PFSK-1 (cell line): Measurements from ENCODE around the gene SGPL1.

ENCODE experiments used
- POLR2AphosphoS5 ChIP-seq: IDR thresholded peaks from 2 replicates; pipeline ENCODE4 v1.6.1; 2012; ENCODE audit warnings: low read depth, mild to moderate bottlenecking, control low read depth, low read length, moderate library complexity
- SIN3A ChIP-seq: IDR thresholded peaks from 2 replicates; pipeline ENCODE4 v1.6.1; 2012; ENCODE audit warnings: mild to moderate bottlenecking, low read length, moderate library complexity, borderline replicate concordance; ENCODE audit not compliant: insufficient read depth

DNA sequence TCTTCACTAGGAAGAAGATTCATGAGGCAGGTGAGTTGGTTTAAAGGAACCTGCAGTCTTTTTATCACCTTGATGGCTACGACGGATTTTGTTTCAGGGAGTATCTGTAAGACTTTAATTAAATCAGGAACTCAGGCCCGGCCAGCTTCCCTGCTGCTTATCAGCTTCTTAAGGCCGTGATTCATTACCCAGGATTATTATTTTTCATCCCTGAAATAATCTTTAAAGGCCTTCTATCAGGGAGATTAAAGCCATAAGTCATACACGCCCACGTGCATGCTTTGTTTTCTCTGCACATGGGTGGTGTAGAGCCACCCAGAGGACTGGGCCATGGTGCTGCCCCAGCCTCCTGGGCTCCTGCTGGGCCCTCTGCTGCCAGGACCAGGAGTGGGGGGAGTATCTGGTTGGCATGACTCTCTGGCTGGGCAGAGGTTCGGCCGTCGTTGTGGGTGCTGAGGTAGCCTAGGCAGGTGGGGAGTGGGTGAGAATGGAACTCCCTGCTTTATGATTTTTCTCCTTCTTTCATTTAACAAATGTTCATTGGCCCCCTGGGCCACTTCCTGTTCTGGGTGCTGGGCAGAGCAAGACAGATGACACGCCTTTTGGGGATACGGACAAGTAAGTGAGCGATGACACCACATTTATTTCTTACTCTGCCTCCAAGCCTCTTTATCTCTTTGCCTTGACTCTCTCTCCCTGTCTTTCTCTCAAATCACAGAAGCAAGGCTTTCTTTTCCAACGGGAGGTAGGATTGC, 111.6 kb downstream of the SGPL1 start:
- no peak for TF ChIP-seq SIN3A
- TF ChIP-seq POLR2AphosphoS5 = no peak
